PFSK-1 (cell line): ENCODE results near the gene EIF4G1.

Experiments
- FOXP2 ChIP-seq: optimal IDR thresholded peaks from 2 replicates; pipeline ENCODE3; 2011; ENCODE audit warnings: borderline replicate concordance, control low read depth, inconsistent platforms; ENCODE audit not compliant: insufficient read depth; ENCODE audit errors: extremely low read length, extremely low read depth
- POLR2AphosphoS5 ChIP-seq: IDR thresholded peaks from 2 replicates; pipeline ENCODE4 v1.6.1; 2012; ENCODE audit warnings: low read depth, mild to moderate bottlenecking, control low read depth, low read length, moderate library complexity
- REST ChIP-seq, 2 experiments: IDR thresholded peaks; 2 replicates each; pipeline versions ENCODE4 v1.6.1 to v1.8.0; 2011 to 2012; ENCODE audit warnings: low read depth in 2 of 2, low read length in 2 of 2, control low read depth in 1 of 2, inconsistent platforms in 1 of 2, mild to moderate bottlenecking in 1 of 2, moderate library complexity in 1 of 2; ENCODE audit not compliant: insufficient read depth in 1 of 2
- SIN3A ChIP-seq: IDR thresholded peaks from 2 replicates; pipeline ENCODE4 v1.6.1; 2012; ENCODE audit warnings: mild to moderate bottlenecking, low read length, moderate library complexity, borderline replicate concordance; ENCODE audit not compliant: insufficient read depth
- TAF1 ChIP-seq: IDR thresholded peaks from 2 replicates; pipeline ENCODE4 v1.6.1; 2012; ENCODE audit warnings: low read length, control low read depth, borderline replicate concordance; ENCODE audit not compliant: insufficient read depth

- TF ChIP-seq POLR2AphosphoS5 (no peak), TAF1 (no peak), REST (IDR thresholded peaks at IDR 0.05; ENCODE audit: insufficient read depth in 1 of 2, low read depth in 2 of 2, low read length in 2 of 2) (no peak), SIN3A (no peak), FOXP2 (no peak)
These were observed 33.6 kb downstream of the EIF4G1 start for GRCh38 chr3:184348057-184348382.
